ENCODE data around the gene STIM2. TPM values are rescaled to one million over a fixed set of nuclear protein-coding genes. Genes with fewer than 3 reads are reported as not detected.

Gene STIM2
- total RNA-seq, 2 donors from 2014 or later, result 9.2 to 10.5 TPM

DNA sequence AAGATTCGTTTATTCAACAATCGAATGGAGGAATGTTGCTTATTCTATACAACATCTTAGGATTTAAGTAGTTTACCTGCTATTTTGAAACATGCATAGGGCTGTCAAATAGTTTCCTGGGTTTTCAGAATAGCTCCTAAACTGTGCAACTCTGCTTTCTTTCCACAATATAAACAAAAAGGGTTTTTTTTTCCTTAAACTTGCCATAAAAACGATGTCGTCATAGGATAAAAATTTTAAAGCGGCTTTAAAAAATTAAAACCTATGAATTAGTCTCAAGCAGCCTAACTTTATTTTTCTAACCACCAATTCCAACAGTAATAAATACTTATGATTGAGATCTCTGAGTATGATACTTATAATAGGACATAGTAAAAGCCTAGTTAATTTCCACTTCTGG lies 21.6 kb upstream of the STIM2 start:
- Histone ChIP-seq H3K36me3 (no peaks in the 10 kb centered on the region), H3K4me3 (no peak overlapping the region), H3K9me3 (no peaks in the 10 kb centered on the region), H3K27ac (no peak overlapping the region), H3K4me1 (peaks cover 0 to 7% of the 10 kb centered on the region in 2 donors), H3K27me3 (no peaks in the 10 kb centered on the region)
- TF ChIP-seq, protein P1, sequence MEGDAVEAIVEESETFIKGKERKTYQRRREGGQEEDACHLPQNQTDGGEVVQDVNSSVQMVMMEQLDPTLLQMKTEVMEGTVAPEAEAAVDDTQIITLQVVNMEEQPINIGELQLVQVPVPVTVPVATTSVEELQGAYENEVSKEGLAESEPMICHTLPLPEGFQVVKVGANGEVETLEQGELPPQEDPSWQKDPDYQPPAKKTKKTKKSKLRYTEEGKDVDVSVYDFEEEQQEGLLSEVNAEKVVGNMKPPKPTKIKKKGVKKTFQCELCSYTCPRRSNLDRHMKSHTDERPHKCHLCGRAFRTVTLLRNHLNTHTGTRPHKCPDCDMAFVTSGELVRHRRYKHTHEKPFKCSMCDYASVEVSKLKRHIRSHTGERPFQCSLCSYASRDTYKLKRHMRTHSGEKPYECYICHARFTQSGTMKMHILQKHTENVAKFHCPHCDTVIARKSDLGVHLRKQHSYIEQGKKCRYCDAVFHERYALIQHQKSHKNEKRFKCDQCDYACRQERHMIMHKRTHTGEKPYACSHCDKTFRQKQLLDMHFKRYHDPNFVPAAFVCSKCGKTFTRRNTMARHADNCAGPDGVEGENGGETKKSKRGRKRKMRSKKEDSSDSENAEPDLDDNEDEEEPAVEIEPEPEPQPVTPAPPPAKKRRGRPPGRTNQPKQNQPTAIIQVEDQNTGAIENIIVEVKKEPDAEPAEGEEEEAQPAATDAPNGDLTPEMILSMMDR (IDR thresholded peaks at IDR 0.05), result no peak
- no peak for DNase-seq (ENCODE audit: low spot score)

DNA sequence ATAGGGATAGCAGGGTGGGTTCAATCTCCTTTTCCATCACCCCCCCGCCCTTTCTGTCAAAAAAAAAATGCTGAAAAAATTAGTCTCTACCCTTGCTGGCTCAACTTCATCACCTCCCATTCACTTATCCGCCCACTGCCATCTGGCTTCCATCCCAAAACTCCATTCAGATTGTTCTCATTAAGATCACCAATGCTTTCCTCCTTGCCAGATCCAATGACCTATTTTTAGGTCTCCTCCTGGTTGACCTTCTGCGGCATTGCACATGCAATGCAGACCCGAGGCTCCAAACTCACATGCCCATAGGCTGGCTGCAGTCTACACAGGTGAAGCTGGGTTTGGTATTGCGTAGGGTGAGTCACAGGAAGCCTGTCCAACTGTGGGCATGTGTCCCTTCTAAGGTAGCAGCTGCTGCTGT lies 21.1 kb upstream of the STIM2 start:
- no peak for DNase-seq (ENCODE audit: low spot score)
- no peak overlapping the region for H3K4me3 ChIP-seq
- H3K4me1 ChIP-seq, result peaks cover 0 to 7% of the 10 kb centered on the region in 2 donors
- H3K27me3 ChIP-seq, result no peaks in the 10 kb centered on the region
- no peaks in the 10 kb centered on the region for H3K9me3 ChIP-seq
- TF ChIP-seq, protein P1 (IDR thresholded peaks at IDR 0.05), result no peak
- no peaks in the 10 kb centered on the region for H3K36me3 ChIP-seq
- H3K27ac ChIP-seq, result no peak overlapping the region

DNA sequence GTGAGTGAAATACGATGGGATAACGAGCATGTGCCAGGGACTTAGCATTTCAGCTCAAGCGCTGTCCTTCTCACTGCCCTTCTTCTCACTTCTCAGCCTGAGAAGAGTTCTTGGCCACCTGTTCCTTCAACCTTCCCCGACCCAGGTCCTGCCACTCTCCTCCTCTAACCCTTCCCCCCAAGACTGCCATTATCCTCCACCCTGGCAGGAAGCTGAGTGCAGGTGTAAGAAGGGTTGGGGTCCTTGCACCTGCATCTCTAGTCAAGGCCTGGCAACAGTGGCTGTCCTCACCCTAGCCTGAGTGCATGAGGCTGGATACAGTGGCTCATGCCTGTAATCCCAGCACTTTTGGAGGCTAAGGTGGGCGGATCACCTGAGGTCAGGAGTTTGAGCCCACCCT lies 19.9 kb upstream of the STIM2 start:
- TF ChIP-seq, protein P1 (IDR thresholded peaks at IDR 0.05), result no peak
- no peak for DNase-seq (ENCODE audit: low spot score)
- Histone ChIP-seq H3K27me3 (no peaks in the 10 kb centered on the region), H3K9me3 (no peaks in the 10 kb centered on the region), H3K36me3 (no peaks in the 10 kb centered on the region), H3K27ac (no peak overlapping the region), H3K4me1 (peaks cover 0 to 7% of the 10 kb centered on the region in 2 donors), H3K4me3 (no peak overlapping the region)

GRCh38 chr4:26842911-26843310 lies 17.7 kb upstream of the STIM2 start:
- no peak for DNase-seq (ENCODE audit: low spot score)
- no peak overlapping the region for H3K4me3 ChIP-seq
- H3K36me3 ChIP-seq, result no peaks in the 10 kb centered on the region
- TF ChIP-seq, protein P1 (IDR thresholded peaks at IDR 0.05), result no peak
- no peak overlapping the region for H3K27ac ChIP-seq
- H3K27me3 ChIP-seq, result no peaks in the 10 kb centered on the region
- H3K4me1 ChIP-seq, result peaks cover 0 to 7% of the 10 kb centered on the region in 2 donors
- H3K9me3 ChIP-seq, result no peaks in the 10 kb centered on the region

DNA sequence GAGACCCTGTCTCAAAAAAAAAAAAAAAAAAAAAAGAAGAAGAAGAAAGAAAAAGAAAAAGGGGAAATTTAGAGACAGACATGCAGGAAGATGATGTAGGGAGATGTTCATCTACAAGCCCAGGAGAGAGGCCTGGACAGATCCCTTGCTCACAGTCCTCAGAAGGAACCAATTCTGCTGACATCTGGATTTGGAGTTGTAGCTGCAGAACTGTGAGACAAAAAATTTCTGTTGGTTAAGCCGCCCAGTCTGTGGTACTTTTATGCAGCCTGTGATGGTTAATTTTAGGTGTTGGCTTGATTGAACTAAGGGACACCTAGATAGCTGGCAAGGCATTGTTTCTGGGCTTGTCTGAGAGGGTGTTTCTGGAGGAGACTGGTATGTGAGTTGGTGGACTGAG lies 10.1 kb upstream of the STIM2 start:
- H3K9me3 ChIP-seq, result no peaks in the 10 kb centered on the region
- no peaks in the 10 kb centered on the region for H3K4me1 ChIP-seq
- no peak overlapping the region for H3K4me3 ChIP-seq
- DNase-seq (ENCODE audit: low spot score), result no peak
- H3K27ac ChIP-seq, result no peak overlapping the region
- TF ChIP-seq, protein P1 (IDR thresholded peaks at IDR 0.05), result no peak
- H3K27me3 ChIP-seq, result no peaks in the 10 kb centered on the region
- H3K36me3 ChIP-seq, result no peaks in the 10 kb centered on the region

DNA sequence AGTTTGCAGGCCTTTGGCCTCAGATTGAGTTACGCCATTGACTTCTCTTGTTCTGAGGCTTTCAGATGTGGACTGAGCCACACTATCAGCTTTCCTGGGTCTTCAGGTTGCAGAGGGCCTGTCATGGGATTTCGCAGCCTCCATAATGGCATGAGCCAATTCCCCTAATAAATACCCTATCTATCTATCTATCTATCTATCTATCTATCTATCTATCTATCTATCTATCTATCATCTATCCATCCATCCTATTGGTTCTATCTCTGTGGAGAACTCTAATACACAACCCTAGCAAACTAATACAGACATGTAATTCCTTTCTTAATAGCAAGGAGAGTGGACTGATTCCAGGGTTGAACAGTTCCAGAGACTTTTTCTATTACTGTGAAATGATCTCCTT lies 9.5 kb upstream of the STIM2 start:
- no peak for DNase-seq (ENCODE audit: low spot score)
- H3K9me3 ChIP-seq, result no peaks in the 10 kb centered on the region
- H3K36me3 ChIP-seq, result no peaks in the 10 kb centered on the region
- TF ChIP-seq, protein P1 (IDR thresholded peaks at IDR 0.05), result no peak
- H3K4me1 ChIP-seq, result no peaks in the 10 kb centered on the region
- no peak overlapping the region for H3K27ac ChIP-seq
- H3K27me3 ChIP-seq, result no peaks in the 10 kb centered on the region
- H3K4me3 ChIP-seq, result no peak overlapping the region
